Motor neuron (in vitro differentiated cells): ENCODE results near the gene CYLD. TPM values are rescaled to one million over a fixed set of nuclear protein-coding genes. Genes with fewer than 3 reads are reported as not detected.
A peak's percentile ranks its signal among the peaks of the same experiment; 100 is the strongest.

Source experiments
- ATAC-seq, 8 experiments: fragments of 200-7000 bp; cut with Tn5 transposase; replicated peaks in 6 of 8; 2 replicates each; pipeline ENCODE4 v1.8.0; 2021; ENCODE audit warnings: mild to moderate bottlenecking in 8 of 8, moderate library complexity in 8 of 8
- H3K27ac ChIP-seq, 2 donors: fragments of 250-450 bp; sonication (Bioruptor Pico); 2 replicates each; pipeline ENCODE4 v1.9.0; 2021; ENCODE audit warnings: antibody characterized with exemption in 2 of 2, mild to moderate bottlenecking in 2 of 2, moderate library complexity in 1 of 2
- H3K4me1 ChIP-seq, 2 donors: fragments of 250-450 bp; sonication (Bioruptor Pico); replicated peaks in 1 of 2; 2 replicates each; pipeline ENCODE4 v1.6.1; 2021; ENCODE audit warnings: antibody characterized with exemption in 2 of 2, mild to moderate bottlenecking in 2 of 2, moderate library complexity in 1 of 2
- H3K4me3 ChIP-seq, 5 donors: fragments of 250-450 bp; sonication (Bioruptor Pico); 2 replicates each; pipeline ENCODE4 v1.9.0; 2021; ENCODE audit warnings: antibody characterized with exemption in 5 of 5, mild to moderate bottlenecking in 5 of 5, moderate library complexity in 4 of 5
- WGBS, 10 experiments: fragments of 450-650 bp; shearing (Covaris generic); methylation state at CpG; one replicate each; pipeline ENCODE4 v1.0.0; 2022; 5-methylcytosine and 5-hydroxymethylcytosine counted together
- in situ Hi-C, 9 experiments: fragments of 400-800 bp; cut with MboI; loops; one replicate each; pipeline ENCODE4 v1.15.0; 2021; ENCODE audit warnings: low sequenced_read_pairs in 9 of 9, low pct_unique_long_range_greater_than_20kb in 2 of 9; ENCODE audit not compliant: unreplicated experiment in 9 of 9
- total RNA-seq, 8 experiments: library from RNA; unstranded; fragments of 300-600 nt; gene quantifications; 2 replicates each; pipeline versions ENCODE4 v1.2.3 to v1.2.4, GENCODE V29; 2022

Gene CYLD
- total RNA-seq: 10 to 100 TPM; 13.4 to 29.7 (median 21.6) TPM

- Histone ChIP-seq H3K4me1 (peaks cover 3 to 9% of the 10 kb centered on the region in 2 donors), H3K27ac (peak within 1 kb of the TSS in 1 of 2 donors; percentile 49), H3K4me3 (peak within 1 kb of the TSS; percentile 70 to 97 (median 88))
- in situ Hi-C loops: no loop called here
- 0% methylated on average over 2 to 3 of the region's 93 CpGs; no CpG with 5 or more reads in 8 of the 10 experiments for WGBS, 10 experiments
- ATAC-seq: peak; percentile 93 to 98 (median 98)
Observed at GRCh38 chr16:50741781-50742575, at the start of gene CYLD. Gene CYLD (plus strand): TSS chr16:50742086. CDS start chr16:50749699, 7,613 bp downstream.

GRCh38 chr16:50692644-50692998, 49.3 kb upstream of the CYLD start:
- 0 to 100% (median 73%) methylated on average over 1 to 3 of the region's 4 CpGs; no CpG with 5 or more reads in 2 of the 10 experiments for WGBS, 10 experiments
- no peaks in the 10 kb centered on the region for H3K4me1 ChIP-seq
- no peak overlapping the region for H3K4me3 ChIP-seq
- no peak overlapping the region for H3K27ac ChIP-seq
- no peak for ATAC-seq
- in situ Hi-C loops: no loop called here

GRCh38 chr16:50692999-50693781, 48.7 kb upstream of the CYLD start, which contains the start of gene NOD2:
Gene NOD2 (plus strand): TSS chr16:50693606. CDS start chr16:50699496, 5,890 bp downstream.
- Histone ChIP-seq H3K4me1 (peaks cover 0 to 3% of the 10 kb centered on the region in 2 donors), H3K4me3 (peak within 1 kb of the TSS in 3 of 5 donors; percentile 9 to 18 (median 16)), H3K27ac (no peak within 1 kb of the TSS)
- in situ Hi-C loops: no loop called here
- peak; percentile 9 to 81 (median 62) for ATAC-seq
- WGBS, 10 experiments: 40 to 100% (median 64%) methylated on average over 1 to 7 of the region's 56 CpGs; no CpG with 5 or more reads in 5 of the 10 experiments

- H3K4me3 ChIP-seq: no peak overlapping the region
- no peak overlapping the region for H3K27ac ChIP-seq
- ATAC-seq: no peak
- peaks cover 0 to 3% of the 10 kb centered on the region in 2 donors for H3K4me1 ChIP-seq
- 100% methylated on average over 1 of the region's 2 CpGs; no CpG with 5 or more reads in 9 of the 10 experiments for WGBS, 10 experiments
- in situ Hi-C loops: no loop called here
Observed at GRCh38 chr16:50694206-50694605, 47.7 kb upstream of the CYLD start.

- peaks cover 0 to 3% of the 10 kb centered on the region in 2 donors for H3K4me1 ChIP-seq
- WGBS, 10 experiments: 20 to 100% (median 88%) methylated on average over 1 to 8 of the region's 9 CpGs; no CpG with 5 or more reads in 2 of the 10 experiments
- no peak overlapping the region for H3K4me3 ChIP-seq
- in situ Hi-C loops: no loop called here
- H3K27ac ChIP-seq: no peak overlapping the region
- no peak for ATAC-seq
Observed at GRCh38 chr16:50695017-50696000, 46.6 kb upstream of the CYLD start.

- no peak overlapping the region for H3K27ac ChIP-seq
- WGBS, 10 experiments: 37 to 100% (median 75%) methylated on average over 1 to 4 of the region's 5 CpGs; no CpG with 5 or more reads in 3 of the 10 experiments
- in situ Hi-C loops: no loop called here
- no peak overlapping the region for H3K4me3 ChIP-seq
- no peak for ATAC-seq
- H3K4me1 ChIP-seq: peaks cover 0 to 3% of the 10 kb centered on the region in 2 donors
Observed at GRCh38 chr16:50696126-50696525, 45.8 kb upstream of the CYLD start.

- 17 to 90% (median 82%) methylated on average over 2 to 7 of the region's 15 CpGs; no CpG with 5 or more reads in 5 of the 10 experiments for WGBS, 10 experiments
Observed at GRCh38 chr16:50696575-50697420, 45.1 kb upstream of the CYLD start.

GRCh38 chr16:50697421-50697715, 44.5 kb upstream of the CYLD start:
- Histone ChIP-seq H3K27ac (no peak overlapping the region), H3K4me1 (peaks cover 0 to 3% of the 10 kb centered on the region in 2 donors), H3K4me3 (no peak overlapping the region)
- ATAC-seq: no peak
- WGBS, 10 experiments: 90 to 92% methylated on average over 2 of the region's 5 CpGs; no CpG with 5 or more reads in 8 of the 10 experiments
- in situ Hi-C loops: no loop called here

More at GRCh38 chr16:50696575-50697420, 45.1 kb upstream of the CYLD start:
- no peak overlapping the region for H3K4me3 ChIP-seq
- in situ Hi-C loops: no loop called here
- no peak overlapping the region for H3K27ac ChIP-seq
- peak in 7 of 8 experiments; percentile 32 to 94 (median 45) for ATAC-seq
- peaks cover 0 to 3% of the 10 kb centered on the region in 2 donors for H3K4me1 ChIP-seq

- peak; percentile 6 to 53 (median 42) for ATAC-seq
- Histone ChIP-seq H3K4me3 (no peak overlapping the region), H3K4me1 (peaks cover 0 to 3% of the 10 kb centered on the region in 2 donors), H3K27ac (no peak overlapping the region)
- 20 to 87% (median 73%) methylated on average over 1 to 12 of the region's 19 CpGs; no CpG with 5 or more reads in 1 of the 10 experiments for WGBS, 10 experiments
- in situ Hi-C loops: no loop called here
Observed at GRCh38 chr16:50697881-50698767, 43.8 kb upstream of the CYLD start.

- H3K4me3 ChIP-seq: no peak overlapping the region
- in situ Hi-C loops: no loop called here
- ATAC-seq: no peak
- H3K4me1 ChIP-seq: peaks cover 0 to 3% of the 10 kb centered on the region in 2 donors
- no peak overlapping the region for H3K27ac ChIP-seq
- WGBS, 10 experiments: 20 to 100% (median 55%) methylated on average over 1 to 5 of the region's 19 CpGs; no CpG with 5 or more reads in 3 of the 10 experiments
Observed at GRCh38 chr16:50699326-50700159, 42.3 kb upstream of the CYLD start.
